22Rv1 (cell line): Measurements from ENCODE around the gene GOSR1.
"Not testable (repeated sequence)": the region's sequence is repeated elsewhere in the genome, so short reads cannot be mapped to it uniquely, and the experiment has no call there.

Source experiments
- H3K27ac ChIP-seq: fragments of 450-650 bp; 2 replicates; pipeline ENCODE4 v1.5.1; 2017
- CTCF ChIP-seq: fragments of 450-650 bp; IDR thresholded peaks from 2 replicates; pipeline ENCODE4 v1.5.1; 2017; ENCODE audit warnings: mild to moderate bottlenecking
- ZFX ChIP-seq: fragments of 450-650 bp; IDR thresholded peaks from 2 replicates; pipeline ENCODE4 v1.6.1; 2017; ENCODE audit warnings: antibody characterized with exemption, borderline replicate concordance

GOSR1 gene

GRCh38 chr17:30554839-30555751 lies 77.9 kb downstream of the GOSR1 start:
- no peak overlapping the region for H3K27ac ChIP-seq
- TF ChIP-seq CTCF: peak; percentile 44
- TF ChIP-seq ZFX: no peak

- TF ChIP-seq CTCF (no peak), ZFX (no peak)
- H3K27ac ChIP-seq: no peak overlapping the region
Observed at GRCh38 chr17:30555942-30556341, 78.7 kb downstream of the GOSR1 start.

- H3K27ac ChIP-seq: no peak overlapping the region
- TF ChIP-seq CTCF (no peak), ZFX (no peak)
Observed at GRCh38 chr17:30556374-30557332, 79.4 kb downstream of the GOSR1 start.

GRCh38 chr17:30557916-30558685 lies 80.9 kb downstream of the GOSR1 start:
- TF ChIP-seq ZFX (no peak), CTCF (no peak)

GRCh38 chr17:30558686-30559545 lies 81.7 kb downstream of the GOSR1 start:
- no peak overlapping the region for H3K27ac ChIP-seq
- TF ChIP-seq ZFX (no peak), CTCF (no peak)

More at GRCh38 chr17:30557916-30558685, 80.9 kb downstream of the GOSR1 start:
- no peak overlapping the region for H3K27ac ChIP-seq

- H3K27ac ChIP-seq: no peak overlapping the region
- no peak for TF ChIP-seq CTCF
- TF ChIP-seq ZFX: no peak
Observed at GRCh38 chr17:30559656-30560055, 82.4 kb downstream of the GOSR1 start.

- H3K27ac ChIP-seq: not testable (repeated sequence)
Observed at GRCh38 chr17:30560117-30561026, 83.2 kb downstream of the GOSR1 start.

- not testable (repeated sequence) for H3K27ac ChIP-seq
Observed at GRCh38 chr17:30561766-30562165, 84.6 kb downstream of the GOSR1 start.
